Neural progenitor cell (in vitro differentiated cells): Measurements from ENCODE around the gene SPECC1L. TPM values are rescaled to one million over a fixed set of nuclear protein-coding genes. Genes with fewer than 3 reads are reported as not detected.
"Not testable (repeated sequence)": the region's sequence is repeated elsewhere in the genome, so short reads cannot be mapped to it uniquely, and the experiment has no call there.

ENCODE experiments used
- DNase-seq: peaks from one replicate; pipeline ENCODE4 v3.0.0-alpha.2; 2016; ENCODE audit warnings: low spot score
- H2AFZ ChIP-seq: fragments of 200-600 bp; sonication (generic); replicated peaks from 2 replicates; pipeline ENCODE4 v1.6.1; 2016; ENCODE audit warnings: antibody characterized with exemption
- H3F3A ChIP-seq: fragments of 200-600 bp; sonication (generic); 2 replicates; pipeline ENCODE4 v1.6.1; 2016; ENCODE audit warnings: antibody characterized with exemption, low read depth
- H3K27ac ChIP-seq: fragments of 200-600 bp; sonication (generic); 2 replicates; pipeline ENCODE4 v1.5.1; 2016; ENCODE audit warnings: mild to moderate bottlenecking
- H3K27me3 ChIP-seq: fragments of 200-600 bp; sonication (generic); 2 replicates; pipeline ENCODE4 v1.6.1; 2016; ENCODE audit warnings: mild to moderate bottlenecking, moderate library complexity
- H3K36me3 ChIP-seq: fragments of 200-600 bp; sonication (generic); 2 replicates; pipeline ENCODE4 v1.5.1; 2016
- H3K4me1 ChIP-seq: fragments of 200-600 bp; sonication (generic); 2 replicates; pipeline ENCODE4 v1.6.1; 2016; ENCODE audit warnings: mixed run types
- H3K4me2 ChIP-seq: fragments of 200-600 bp; sonication (generic); 2 replicates; pipeline ENCODE4 v1.6.1; 2016
- H3K4me3 ChIP-seq: fragments of 200-600 bp; sonication (generic); 2 replicates; pipeline ENCODE4 v1.5.1; 2016
- H3K79me2 ChIP-seq: fragments of 200-600 bp; sonication (generic); 2 replicates; pipeline ENCODE4 v1.6.1; 2016; ENCODE audit warnings: low read depth
- H3K9ac ChIP-seq: fragments of 200-600 bp; sonication (generic); 2 replicates; pipeline ENCODE4 v1.6.1; 2016
- H3K9me3 ChIP-seq: fragments of 200-600 bp; sonication (generic); 2 replicates; pipeline ENCODE4 v1.5.1; 2016; ENCODE audit warnings: low read depth
- H4K20me1 ChIP-seq: fragments of 200-600 bp; sonication (generic); 2 replicates; pipeline ENCODE4 v1.6.1; 2016; ENCODE audit warnings: low read depth
- H3K27ac Mint-ChIP-seq: 3 replicates; pipeline ENCODE4 v1.8.0; 2021; ENCODE audit warnings: mixed read lengths
- H3K27me3 Mint-ChIP-seq: 2 replicates; pipeline ENCODE4 v1.8.0; 2022; ENCODE audit warnings: low read depth, mild to moderate bottlenecking, inconsistent platforms, moderate library complexity, mixed read lengths; ENCODE audit not compliant: insufficient read depth
- H3K36me3 Mint-ChIP-seq: 3 replicates; pipeline ENCODE4 v1.8.0; 2021; ENCODE audit warnings: mixed read lengths
- H3K4me1 Mint-ChIP-seq: 3 replicates; pipeline ENCODE4 v1.8.0; 2021; ENCODE audit warnings: mixed read lengths
- H3K4me3 Mint-ChIP-seq: 3 replicates; pipeline ENCODE4 v1.8.0; 2021; ENCODE audit warnings: mild to moderate bottlenecking, moderate library complexity, mixed read lengths
- H3K9me3 Mint-ChIP-seq: 3 replicates; pipeline ENCODE4 v1.8.0; 2020; ENCODE audit warnings: mixed read lengths
- EZH2 ChIP-seq: fragments of 200-600 bp; sonication (generic); IDR thresholded peaks from 2 replicates; pipeline ENCODE4 v1.6.1; 2017; ENCODE audit warnings: antibody characterized with exemption, mild to moderate bottlenecking, moderate library complexity
- EZH2phosphoT487 ChIP-seq: fragments of 200-600 bp; sonication (generic); IDR thresholded peaks from 2 replicates; pipeline ENCODE4 v1.6.1; 2017; ENCODE audit warnings: antibody characterized with exemption
- total RNA-seq: library from RNA; depleted of rRNA; stranded (reverse); fragments of >200 nt; gene quantifications from 2 replicates; pipeline ENCODE4 v1.2.3, GENCODE V29; 2015; ENCODE audit warnings: low replicate concordance
- TF ChIP-seq, protein P1 (sequence below): fragments of 200-600 bp; sonication (generic); IDR thresholded peaks from 2 replicates; pipeline ENCODE4 v1.5.1; 2017; ENCODE audit warnings: antibody characterized with exemption, mild to moderate bottlenecking

Gene SPECC1L
- total RNA-seq, 1 donor from 2014 or later, result 48.9 TPM

DNA sequence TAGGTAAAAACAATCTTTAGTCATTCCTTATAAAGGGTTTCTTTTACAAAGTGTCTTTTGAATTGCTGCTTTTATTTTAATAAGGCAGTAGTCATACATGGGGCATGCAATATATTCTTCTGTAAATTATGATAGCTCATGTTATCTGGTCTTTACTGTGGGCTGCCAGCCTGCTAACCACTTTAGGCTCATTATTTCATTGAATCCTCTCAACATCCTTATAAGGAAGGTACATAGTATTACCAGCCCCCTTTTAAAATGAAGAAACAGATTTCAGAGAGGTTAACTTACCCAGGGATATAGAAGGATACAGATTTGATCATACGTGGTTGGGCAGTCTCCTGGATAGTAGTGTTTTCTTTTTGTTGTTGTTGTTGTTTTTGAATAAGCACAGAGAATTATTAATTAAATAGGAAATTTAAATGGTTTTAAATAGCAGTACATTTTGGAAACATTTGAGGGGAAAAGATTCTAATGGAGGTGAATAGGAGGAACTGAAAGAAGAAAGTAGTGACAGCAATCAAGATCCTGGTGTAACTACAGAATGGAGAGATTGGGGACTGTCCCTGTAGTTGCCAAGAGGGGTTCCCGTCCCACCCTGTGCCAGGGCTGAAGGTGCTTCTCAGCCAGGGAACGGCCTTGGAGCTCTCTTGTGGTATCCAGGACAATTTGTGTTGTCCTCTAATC, 21.0 kb downstream of the SPECC1L start:
- H3F3A ChIP-seq, result peaks cover 17% of the 10 kb centered on the region
- TF ChIP-seq EZH2, result no peak
- TF ChIP-seq, protein P1, sequence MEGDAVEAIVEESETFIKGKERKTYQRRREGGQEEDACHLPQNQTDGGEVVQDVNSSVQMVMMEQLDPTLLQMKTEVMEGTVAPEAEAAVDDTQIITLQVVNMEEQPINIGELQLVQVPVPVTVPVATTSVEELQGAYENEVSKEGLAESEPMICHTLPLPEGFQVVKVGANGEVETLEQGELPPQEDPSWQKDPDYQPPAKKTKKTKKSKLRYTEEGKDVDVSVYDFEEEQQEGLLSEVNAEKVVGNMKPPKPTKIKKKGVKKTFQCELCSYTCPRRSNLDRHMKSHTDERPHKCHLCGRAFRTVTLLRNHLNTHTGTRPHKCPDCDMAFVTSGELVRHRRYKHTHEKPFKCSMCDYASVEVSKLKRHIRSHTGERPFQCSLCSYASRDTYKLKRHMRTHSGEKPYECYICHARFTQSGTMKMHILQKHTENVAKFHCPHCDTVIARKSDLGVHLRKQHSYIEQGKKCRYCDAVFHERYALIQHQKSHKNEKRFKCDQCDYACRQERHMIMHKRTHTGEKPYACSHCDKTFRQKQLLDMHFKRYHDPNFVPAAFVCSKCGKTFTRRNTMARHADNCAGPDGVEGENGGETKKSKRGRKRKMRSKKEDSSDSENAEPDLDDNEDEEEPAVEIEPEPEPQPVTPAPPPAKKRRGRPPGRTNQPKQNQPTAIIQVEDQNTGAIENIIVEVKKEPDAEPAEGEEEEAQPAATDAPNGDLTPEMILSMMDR, result no peak
- no peak for TF ChIP-seq EZH2phosphoT487
- no peak overlapping the region for H3K9ac ChIP-seq
- no peak overlapping the region for H3K4me2 ChIP-seq
- Mint-ChIP-seq H3K36me3 (peaks cover 18% of the 10 kb centered on the region), H3K4me3 (no peak overlapping the region), H3K9me3 (no peaks in the 10 kb centered on the region), H3K27me3 (peaks cover 4% of the 10 kb centered on the region), H3K27ac (no peak overlapping the region), H3K4me1 (peaks cover 24% of the 10 kb centered on the region)
- no peak for DNase-seq
- no peaks in the 10 kb centered on the region for H3K36me3 ChIP-seq
- peaks cover 57% of the 10 kb centered on the region for H4K20me1 ChIP-seq
- H2AFZ ChIP-seq, result no peak overlapping the region
- peaks cover 84% of the 10 kb centered on the region for H3K79me2 ChIP-seq
- no peak overlapping the region for H3K27ac ChIP-seq
- peaks cover 15% of the 10 kb centered on the region for H3K4me1 ChIP-seq
- H3K4me3 ChIP-seq, result no peak overlapping the region
- no peaks in the 10 kb centered on the region for H3K27me3 ChIP-seq
- H3K9me3 ChIP-seq, result no peaks in the 10 kb centered on the region

- H3K27ac Mint-ChIP-seq, H3K36me3 ChIP-seq, DNase-seq, H3K27me3 ChIP-seq, H3K9me3 ChIP-seq, H3K27ac ChIP-seq, H3K4me3 Mint-ChIP-seq, H3K4me3 ChIP-seq, H3K4me2 ChIP-seq, H3K9me3 Mint-ChIP-seq, H2AFZ ChIP-seq, H3K9ac ChIP-seq, H3K27me3 Mint-ChIP-seq: not testable (repeated sequence)
- Mint-ChIP-seq H3K36me3 (peaks cover 16% of the 10 kb centered on the region), H3K4me1 (peaks cover 22% of the 10 kb centered on the region)
- H3F3A ChIP-seq, result peaks cover 17% of the 10 kb centered on the region
- peaks cover 15% of the 10 kb centered on the region for H3K4me1 ChIP-seq
- H4K20me1 ChIP-seq, result peaks cover 54% of the 10 kb centered on the region
- peaks cover 82% of the 10 kb centered on the region for H3K79me2 ChIP-seq
Observed at GRCh38 chr22:24292202-24292830, 21.7 kb downstream of the SPECC1L start.

- H3K27me3 Mint-ChIP-seq, H3K9ac ChIP-seq, H3K9me3 Mint-ChIP-seq, H3K27ac Mint-ChIP-seq, H3K4me1 Mint-ChIP-seq, H3K9me3 ChIP-seq, H3K27ac ChIP-seq, H3K4me1 ChIP-seq, H3K36me3 ChIP-seq, H3K4me2 ChIP-seq, H3K4me3 ChIP-seq, H3K4me3 Mint-ChIP-seq, H3F3A ChIP-seq, H2AFZ ChIP-seq, DNase-seq, H3K27me3 ChIP-seq: not testable (repeated sequence)
- peaks cover 16% of the 10 kb centered on the region for H3K36me3 Mint-ChIP-seq
- H3K79me2 ChIP-seq, result peaks cover 81% of the 10 kb centered on the region
- peaks cover 53% of the 10 kb centered on the region for H4K20me1 ChIP-seq
Observed at GRCh38 chr22:24294913-24295312, 24.3 kb downstream of the SPECC1L start.

GRCh38 chr22:24298497-24299155, 28.0 kb downstream of the SPECC1L start:
- H3K79me2 ChIP-seq, result peaks cover 73% of the 10 kb centered on the region
- H3K36me3 Mint-ChIP-seq, result peaks cover 28% of the 10 kb centered on the region
- H3K27ac Mint-ChIP-seq, result not testable (repeated sequence)

GRCh38 chr22:24300522-24300921, 29.9 kb downstream of the SPECC1L start:
- H3K27me3 Mint-ChIP-seq, H3K9ac ChIP-seq, H3K4me1 Mint-ChIP-seq, DNase-seq, H3K27ac Mint-ChIP-seq, H3K4me1 ChIP-seq, H3K27ac ChIP-seq, H3K4me3 ChIP-seq, H3K27me3 ChIP-seq, H3F3A ChIP-seq, H3K9me3 ChIP-seq, H2AFZ ChIP-seq, H3K4me3 Mint-ChIP-seq, H3K4me2 ChIP-seq, H3K36me3 ChIP-seq, H3K9me3 Mint-ChIP-seq: not testable (repeated sequence)
- H3K79me2 ChIP-seq, result peaks cover 64% of the 10 kb centered on the region
- H3K36me3 Mint-ChIP-seq, result peaks cover 43% of the 10 kb centered on the region
- H4K20me1 ChIP-seq, result peaks cover 42% of the 10 kb centered on the region

More at GRCh38 chr22:24298497-24299155, 28.0 kb downstream of the SPECC1L start:
- H4K20me1 ChIP-seq, result peaks cover 43% of the 10 kb centered on the region
- not testable (repeated sequence) for H3K4me3 Mint-ChIP-seq, H3K36me3 ChIP-seq, H3K4me3 ChIP-seq, H3F3A ChIP-seq, H3K9me3 ChIP-seq, DNase-seq, H3K4me1 Mint-ChIP-seq, H3K9me3 Mint-ChIP-seq, H3K4me2 ChIP-seq, H3K27me3 ChIP-seq, H3K27me3 Mint-ChIP-seq, H3K4me1 ChIP-seq, H3K27ac ChIP-seq, H3K9ac ChIP-seq, H2AFZ ChIP-seq
